Endodermal cell (in vitro differentiated cells): ENCODE measurements around the gene PAX7. TPM values are rescaled to one million over a fixed set of nuclear protein-coding genes. Genes with fewer than 3 reads are reported as not detected.

Experiments
- DNase-seq: peaks from one replicate; pipeline ENCODE4 v3.0.0-alpha.2; 2017
- H3K27ac ChIP-seq: 2 replicates; pipeline ENCODE4 v1.5.1; 2013; ENCODE audit warnings: mild to moderate bottlenecking, low read depth, low read length, moderate library complexity
- H3K27me3 ChIP-seq: 2 replicates; pipeline ENCODE4 v1.6.1; 2013; ENCODE audit warnings: mild to moderate bottlenecking, low read length, moderate library complexity; ENCODE audit not compliant: insufficient read depth, control insufficient read depth, poor library complexity, severe bottlenecking
- H3K36me3 ChIP-seq: 2 replicates; pipeline ENCODE4 v1.7.0; 2013; ENCODE audit warnings: mild to moderate bottlenecking, low read length, moderate library complexity; ENCODE audit not compliant: control insufficient read depth, insufficient read depth
- H3K4me1 ChIP-seq: one replicate; pipeline ENCODE4 v1.7.0; 2013; ENCODE audit warnings: low read length; ENCODE audit not compliant: control insufficient read depth, insufficient read depth
- H3K4me3 ChIP-seq: 2 replicates; pipeline ENCODE4 v1.5.1; 2013; ENCODE audit warnings: mild to moderate bottlenecking, low read length, moderate library complexity
- H3K9ac ChIP-seq: 2 replicates; pipeline ENCODE4 v1.6.1; 2013; ENCODE audit warnings: mild to moderate bottlenecking, low read length, moderate library complexity; ENCODE audit not compliant: poor library complexity, severe bottlenecking; ENCODE audit errors: extremely low read depth
- H3K9me3 ChIP-seq: 2 replicates; pipeline ENCODE4 v1.6.1; 2013; ENCODE audit warnings: mild to moderate bottlenecking, low read length, moderate library complexity; ENCODE audit not compliant: control insufficient read depth
- H3K27ac Mint-ChIP-seq: 2 replicates; pipeline ENCODE4 v1.8.0; 2020; ENCODE audit warnings: mixed read lengths
- H3K27me3 Mint-ChIP-seq: 2 replicates; pipeline ENCODE4 v1.8.0; 2021; ENCODE audit warnings: mild to moderate bottlenecking, mixed read lengths; ENCODE audit not compliant: insufficient read depth
- H3K36me3 Mint-ChIP-seq: 2 replicates; pipeline ENCODE4 v1.8.0; 2020; ENCODE audit warnings: low read depth, mixed read lengths
- H3K4me1 Mint-ChIP-seq: 2 replicates; pipeline ENCODE4 v1.8.0; 2020; ENCODE audit warnings: mixed read lengths
- H3K4me3 Mint-ChIP-seq: 2 replicates; pipeline ENCODE4 v1.8.0; 2020; ENCODE audit warnings: mild to moderate bottlenecking, moderate library complexity, mixed read lengths
- H3K9me3 Mint-ChIP-seq: 2 replicates; pipeline ENCODE4 v1.8.0; 2020; ENCODE audit warnings: mild to moderate bottlenecking, mixed read lengths
- WGBS, 2 experiments: methylation state at CpG; one replicate each; pipeline versions ENCODE4 v1.1.5 to v1.1.7; 2013; ENCODE audit warnings: missing lambda C conversion rate in 2 of 2, mixed read lengths in 1 of 2; ENCODE audit not compliant: insufficient coverage in 1 of 2, insufficient read length in 1 of 2; 5-methylcytosine and 5-hydroxymethylcytosine counted together
- total RNA-seq, 2 donors: library from RNA; stranded (reverse); fragmentation: NEBNext Ultra II Directional in 1 of 2; extraction: Animal tissue kit (Norgen Biotek cat#: 25700) in 1 of 2; gene quantifications; 2 replicates in 1 of 2; 3 replicates in 1 of 2; pipeline ENCODE4 v1.2.1, GENCODE V29; 2021
- TF ChIP-seq, protein P1 (sequence below): fragments of 200-600 bp; sonication (generic); conservative IDR thresholded peaks from 2 replicates; pipeline ENCODE4 v1.5.0; 2021; ENCODE audit warnings: antibody characterized with exemption, mild to moderate bottlenecking

The PAX7 gene
- total RNA-seq, 2 donors from 2014 or later, result 2.2 to 2.4 TPM

DNA sequence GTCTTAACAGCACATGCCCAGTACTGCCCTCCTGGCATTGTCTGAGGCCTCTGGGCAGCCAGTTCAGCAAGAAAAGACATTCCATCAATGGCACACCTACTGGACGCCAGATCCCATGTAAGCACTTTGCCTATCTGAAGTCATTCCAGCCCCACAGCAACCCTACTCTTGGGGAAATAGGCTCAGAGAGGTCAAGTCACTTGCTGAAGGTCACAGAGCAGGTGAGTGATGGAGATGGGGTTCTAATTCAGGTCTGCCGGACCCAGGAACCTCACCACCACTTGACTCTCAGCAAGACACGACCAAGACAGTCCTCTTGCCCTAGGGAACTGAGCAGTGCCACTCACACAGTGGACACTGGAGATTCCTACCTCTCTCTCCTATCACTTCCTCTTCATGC is 79.4 kb downstream of the PAX7 start:
- Mint-ChIP-seq H3K27ac (no peak overlapping the region), H3K27me3 (peaks cover 71% of the 10 kb centered on the region), H3K4me1 (peaks cover 2% of the 10 kb centered on the region), H3K4me3 (no peak overlapping the region), H3K9me3 (no peaks in the 10 kb centered on the region), H3K36me3 (no peaks in the 10 kb centered on the region)
- no peaks in the 10 kb centered on the region for H3K9me3 ChIP-seq
- DNase-seq, result no peak
- H3K36me3 ChIP-seq, result no peaks in the 10 kb centered on the region
- WGBS, 2 experiments, result 76 to 95% methylated on average over 2 to 3 of the region's 3 CpGs
- H3K9ac ChIP-seq, result no peak overlapping the region
- H3K4me3 ChIP-seq, result no peak overlapping the region
- H3K27ac ChIP-seq, result no peak overlapping the region
- TF ChIP-seq, protein P1, sequence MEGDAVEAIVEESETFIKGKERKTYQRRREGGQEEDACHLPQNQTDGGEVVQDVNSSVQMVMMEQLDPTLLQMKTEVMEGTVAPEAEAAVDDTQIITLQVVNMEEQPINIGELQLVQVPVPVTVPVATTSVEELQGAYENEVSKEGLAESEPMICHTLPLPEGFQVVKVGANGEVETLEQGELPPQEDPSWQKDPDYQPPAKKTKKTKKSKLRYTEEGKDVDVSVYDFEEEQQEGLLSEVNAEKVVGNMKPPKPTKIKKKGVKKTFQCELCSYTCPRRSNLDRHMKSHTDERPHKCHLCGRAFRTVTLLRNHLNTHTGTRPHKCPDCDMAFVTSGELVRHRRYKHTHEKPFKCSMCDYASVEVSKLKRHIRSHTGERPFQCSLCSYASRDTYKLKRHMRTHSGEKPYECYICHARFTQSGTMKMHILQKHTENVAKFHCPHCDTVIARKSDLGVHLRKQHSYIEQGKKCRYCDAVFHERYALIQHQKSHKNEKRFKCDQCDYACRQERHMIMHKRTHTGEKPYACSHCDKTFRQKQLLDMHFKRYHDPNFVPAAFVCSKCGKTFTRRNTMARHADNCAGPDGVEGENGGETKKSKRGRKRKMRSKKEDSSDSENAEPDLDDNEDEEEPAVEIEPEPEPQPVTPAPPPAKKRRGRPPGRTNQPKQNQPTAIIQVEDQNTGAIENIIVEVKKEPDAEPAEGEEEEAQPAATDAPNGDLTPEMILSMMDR, result no peak
- no peaks in the 10 kb centered on the region for H3K4me1 ChIP-seq
- peaks cover 11% of the 10 kb centered on the region for H3K27me3 ChIP-seq

DNA sequence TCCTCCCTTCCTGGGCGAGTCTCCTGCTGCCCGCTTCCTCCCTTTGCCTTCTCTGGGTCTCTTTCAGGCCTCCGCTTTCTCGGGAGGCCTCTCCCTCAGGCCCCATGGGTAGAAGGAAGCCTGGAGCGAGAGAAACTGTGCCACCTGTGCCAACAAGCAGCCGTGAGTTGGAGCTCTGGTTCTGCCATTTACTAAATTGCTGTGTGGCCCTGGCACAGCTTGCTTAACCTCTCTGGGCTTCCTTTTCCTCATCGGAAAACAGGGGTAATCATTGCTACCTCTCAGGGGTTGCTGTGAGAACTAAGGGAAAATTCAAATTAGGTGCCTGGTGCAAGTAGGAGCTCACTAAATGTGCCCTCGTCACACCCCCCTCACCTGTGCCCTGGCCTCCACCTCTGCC is 80.4 kb downstream of the PAX7 start:
- H3K27me3 ChIP-seq, result peaks cover 21% of the 10 kb centered on the region
- 85 to 93% methylated on average over 4 to 8 of the region's 8 CpGs for WGBS, 2 experiments

DNA sequence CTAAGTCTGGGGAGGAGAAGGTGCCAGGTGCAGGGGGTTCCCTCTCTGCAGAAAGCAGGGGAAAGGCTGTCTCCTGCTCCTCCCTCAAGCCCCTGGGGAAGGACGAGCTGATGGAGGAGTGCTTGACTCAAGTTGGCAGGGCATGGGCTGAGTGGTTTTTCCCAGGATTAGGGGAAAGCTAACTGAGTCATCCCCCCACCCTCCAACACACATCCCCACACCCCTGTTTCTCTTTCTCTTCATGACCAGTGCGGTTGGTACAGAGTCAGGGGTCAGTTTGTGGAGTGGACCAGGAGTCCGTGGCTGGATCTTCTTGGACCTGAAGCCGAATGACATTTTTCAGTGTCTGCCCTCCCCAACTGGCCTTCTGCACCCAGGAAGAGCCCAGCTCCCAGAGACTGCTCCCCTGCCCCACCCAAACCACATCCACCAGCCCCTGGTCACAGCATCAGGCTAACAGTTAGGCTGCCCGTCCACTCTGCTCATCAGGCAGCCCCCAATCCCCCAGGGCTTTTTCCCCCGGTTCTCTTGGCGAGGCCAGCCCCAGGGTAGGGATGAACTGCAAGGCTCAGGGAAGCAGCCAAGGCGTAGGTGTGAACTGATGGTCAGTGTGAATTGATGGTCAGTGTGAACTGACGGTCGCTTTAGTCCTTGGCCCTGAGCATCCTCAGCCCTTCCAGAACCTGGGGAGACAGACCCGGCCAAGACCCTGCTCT is 81.0 kb downstream of the PAX7 start:
- Histone ChIP-seq H3K4me3 (no peak overlapping the region), H3K9ac (no peak overlapping the region), H3K36me3 (no peaks in the 10 kb centered on the region), H3K27ac (no peak overlapping the region), H3K9me3 (no peaks in the 10 kb centered on the region), H3K27me3 (peaks cover 28% of the 10 kb centered on the region), H3K4me1 (peaks cover 3% of the 10 kb centered on the region)
- TF ChIP-seq, protein P1, result no peak
- WGBS, 2 experiments, result 91 to 100% methylated on average over 3 to 11 of the region's 11 CpGs
- H3K27ac Mint-ChIP-seq, result no peak overlapping the region
- H3K4me1 Mint-ChIP-seq, result peaks cover 7% of the 10 kb centered on the region
- H3K9me3 Mint-ChIP-seq, result no peaks in the 10 kb centered on the region
- DNase-seq, result no peak
- H3K4me3 Mint-ChIP-seq, result no peak overlapping the region
- H3K27me3 Mint-ChIP-seq, result peaks cover 72% of the 10 kb centered on the region
- no peaks in the 10 kb centered on the region for H3K36me3 Mint-ChIP-seq

More for the DNA sequence above, 80.4 kb downstream of the PAX7 start:
- Mint-ChIP-seq H3K4me3 (no peak overlapping the region), H3K9me3 (no peaks in the 10 kb centered on the region), H3K36me3 (no peaks in the 10 kb centered on the region), H3K4me1 (peaks cover 2% of the 10 kb centered on the region), H3K27ac (no peak overlapping the region), H3K27me3 (peaks cover 70% of the 10 kb centered on the region)
- Histone ChIP-seq H3K36me3 (no peaks in the 10 kb centered on the region), H3K4me1 (no peaks in the 10 kb centered on the region), H3K9ac (no peak overlapping the region), H3K4me3 (no peak overlapping the region), H3K27ac (no peak overlapping the region), H3K9me3 (no peaks in the 10 kb centered on the region)
- TF ChIP-seq, protein P1, result no peak
- no peak for DNase-seq
